Measurements from ENCODE around the gene ANXA10. TPM values are rescaled to one million over a fixed set of nuclear protein-coding genes. Genes with fewer than 3 reads are reported as not detected.
"Not testable (repeated sequence)": the region's sequence is repeated elsewhere in the genome, so short reads cannot be mapped to it uniquely, and the experiment has no call there.

The ANXA10 gene
- total RNA-seq, 2 experiments from 2014 or later = not detected

GRCh38 chr4:168096407-168096784, 4.1 kb downstream of the ANXA10 start:
- Mint-ChIP-seq H3K4me3 (no peak overlapping the region), H3K27ac (no peak overlapping the region), H3K4me1 (no peaks in the 10 kb centered on the region), H3K9me3 (no peaks in the 10 kb centered on the region), H3K36me3 (ENCODE audit: low read depth) (no peaks in the 10 kb centered on the region), H3K27me3 (no peaks in the 10 kb centered on the region)
- DNase-seq = no peak
- POLR2A ChIA-PET = no interaction called here
- CTCF ChIA-PET = no interaction called here

GRCh38 chr4:168097161-168097560, 4.8 kb downstream of the ANXA10 start:
- no peak for DNase-seq
- Mint-ChIP-seq H3K4me1 (no peaks in the 10 kb centered on the region), H3K9me3 (no peaks in the 10 kb centered on the region), H3K4me3 (no peak overlapping the region), H3K27ac (no peak overlapping the region), H3K36me3 (ENCODE audit: low read depth) (no peaks in the 10 kb centered on the region), H3K27me3 (no peaks in the 10 kb centered on the region)
- CTCF ChIA-PET = no interaction called here
- POLR2A ChIA-PET = no interaction called here

GRCh38 chr4:168098248-168098717, 5.9 kb downstream of the ANXA10 start:
- Mint-ChIP-seq H3K4me3 (no peak overlapping the region), H3K4me1 (no peaks in the 10 kb centered on the region), H3K9me3 (no peaks in the 10 kb centered on the region), H3K27ac (no peak overlapping the region), H3K36me3 (ENCODE audit: low read depth) (no peaks in the 10 kb centered on the region), H3K27me3 (no peaks in the 10 kb centered on the region)
- CTCF ChIA-PET = no interaction called here
- no peak for DNase-seq
- POLR2A ChIA-PET = no interaction called here

GRCh38 chr4:168099195-168099594, 6.9 kb downstream of the ANXA10 start:
- H3K4me3 Mint-ChIP-seq = no peak overlapping the region
- no peak overlapping the region for H3K27ac Mint-ChIP-seq

GRCh38 chr4:168101026-168101425, 8.7 kb downstream of the ANXA10 start:
- H3K4me3 Mint-ChIP-seq = no peak overlapping the region
- POLR2A ChIA-PET = no interaction called here

More at GRCh38 chr4:168099195-168099594, 6.9 kb downstream of the ANXA10 start:
- no peak for DNase-seq
- Mint-ChIP-seq H3K4me1 (no peaks in the 10 kb centered on the region), H3K9me3 (no peaks in the 10 kb centered on the region), H3K27me3 (no peaks in the 10 kb centered on the region), H3K36me3 (ENCODE audit: low read depth) (no peaks in the 10 kb centered on the region)
- CTCF ChIA-PET = no interaction called here
- POLR2A ChIA-PET = no interaction called here

GRCh38 chr4:168102403-168102802, 10.1 kb downstream of the ANXA10 start:
- no peaks in the 10 kb centered on the region for H3K9me3 Mint-ChIP-seq
- CTCF ChIA-PET = no interaction called here
- H3K4me1 Mint-ChIP-seq = no peaks in the 10 kb centered on the region
- H3K4me3 Mint-ChIP-seq = no peak overlapping the region
- no peak for DNase-seq
- no peak overlapping the region for H3K27ac Mint-ChIP-seq
- no peaks in the 10 kb centered on the region for H3K36me3 Mint-ChIP-seq (ENCODE audit: low read depth)
- POLR2A ChIA-PET = no interaction called here
- H3K27me3 Mint-ChIP-seq = peaks cover under 1% of the 10 kb centered on the region

More at GRCh38 chr4:168101026-168101425, 8.7 kb downstream of the ANXA10 start:
- CTCF ChIA-PET = no interaction called here
- no peak for DNase-seq
- Mint-ChIP-seq H3K36me3 (ENCODE audit: low read depth) (no peaks in the 10 kb centered on the region), H3K4me1 (no peaks in the 10 kb centered on the region), H3K9me3 (no peaks in the 10 kb centered on the region), H3K27ac (no peak overlapping the region), H3K27me3 (no peaks in the 10 kb centered on the region)

- Mint-ChIP-seq H3K27ac (no peak overlapping the region), H3K36me3 (ENCODE audit: low read depth) (no peaks in the 10 kb centered on the region), H3K4me3 (no peak overlapping the region), H3K27me3 (peaks cover 2% of the 10 kb centered on the region), H3K4me1 (no peaks in the 10 kb centered on the region), H3K9me3 (no peaks in the 10 kb centered on the region)
- POLR2A ChIA-PET = no interaction called here
- no peak for DNase-seq
- CTCF ChIA-PET = no interaction called here
Measured at GRCh38 chr4:168109527-168109926, 17.2 kb downstream of the ANXA10 start.

- H3K4me1 Mint-ChIP-seq; H3K27ac Mint-ChIP-seq; H3K36me3 Mint-ChIP-seq (ENCODE audit: low read depth); H3K27me3 Mint-ChIP-seq; POLR2A ChIA-PET; CTCF ChIA-PET; H3K9me3 Mint-ChIP-seq; H3K4me3 Mint-ChIP-seq; DNase-seq: not testable (repeated sequence)
Measured at GRCh38 chr4:168113059-168113458, 20.7 kb downstream of the ANXA10 start.

GRCh38 chr4:168118116-168118655, 25.8 kb downstream of the ANXA10 start:
- Mint-ChIP-seq H3K27ac (no peak overlapping the region), H3K36me3 (ENCODE audit: low read depth) (no peaks in the 10 kb centered on the region), H3K9me3 (no peaks in the 10 kb centered on the region), H3K27me3 (no peaks in the 10 kb centered on the region), H3K4me1 (no peaks in the 10 kb centered on the region), H3K4me3 (no peak overlapping the region)
- ChIA-PET POLR2A (no interaction called here), CTCF (no interaction called here)
- DNase-seq = no peak

GRCh38 chr4:168119100-168119499, 26.8 kb downstream of the ANXA10 start:
- CTCF ChIA-PET = no interaction called here

GRCh38 chr4:168119890-168120289, 27.6 kb downstream of the ANXA10 start:
- CTCF ChIA-PET = no interaction called here
- no peaks in the 10 kb centered on the region for H3K9me3 Mint-ChIP-seq
- no peak overlapping the region for H3K4me3 Mint-ChIP-seq
- H3K4me1 Mint-ChIP-seq = no peaks in the 10 kb centered on the region
- no peak for DNase-seq
- H3K27me3 Mint-ChIP-seq = no peaks in the 10 kb centered on the region
- H3K36me3 Mint-ChIP-seq (ENCODE audit: low read depth) = no peaks in the 10 kb centered on the region
- H3K27ac Mint-ChIP-seq = no peak overlapping the region
- POLR2A ChIA-PET = no interaction called here

More at GRCh38 chr4:168119100-168119499, 26.8 kb downstream of the ANXA10 start:
- POLR2A ChIA-PET = no interaction called here
- H3K36me3 Mint-ChIP-seq (ENCODE audit: low read depth) = no peaks in the 10 kb centered on the region
- DNase-seq = no peak
- no peak overlapping the region for H3K27ac Mint-ChIP-seq
- H3K4me3 Mint-ChIP-seq = no peak overlapping the region
- no peaks in the 10 kb centered on the region for H3K9me3 Mint-ChIP-seq
- H3K27me3 Mint-ChIP-seq = no peaks in the 10 kb centered on the region
- no peaks in the 10 kb centered on the region for H3K4me1 Mint-ChIP-seq

- Mint-ChIP-seq H3K27me3 (no peaks in the 10 kb centered on the region), H3K9me3 (no peaks in the 10 kb centered on the region), H3K27ac (no peak overlapping the region), H3K4me3 (no peak overlapping the region), H3K4me1 (no peaks in the 10 kb centered on the region), H3K36me3 (ENCODE audit: low read depth) (no peaks in the 10 kb centered on the region)
- CTCF ChIA-PET = no interaction called here
- no peak for DNase-seq
- POLR2A ChIA-PET = no interaction called here
Measured at GRCh38 chr4:168120811-168121210, 28.5 kb downstream of the ANXA10 start.

GRCh38 chr4:168124008-168124641, 31.8 kb downstream of the ANXA10 start:
- Mint-ChIP-seq H3K4me3 (no peak overlapping the region), H3K27ac (no peak overlapping the region), H3K36me3 (ENCODE audit: low read depth) (no peaks in the 10 kb centered on the region), H3K9me3 (no peaks in the 10 kb centered on the region), H3K27me3 (peaks cover 5% of the 10 kb centered on the region), H3K4me1 (no peaks in the 10 kb centered on the region)
- CTCF ChIA-PET = no interaction called here
- POLR2A ChIA-PET = no interaction called here
- DNase-seq = no peak

GRCh38 chr4:168126952-168127351, 34.6 kb downstream of the ANXA10 start:
- Mint-ChIP-seq H3K36me3 (ENCODE audit: low read depth) (no peaks in the 10 kb centered on the region), H3K27me3 (peaks cover 5% of the 10 kb centered on the region), H3K4me1 (no peaks in the 10 kb centered on the region), H3K9me3 (no peaks in the 10 kb centered on the region), H3K4me3 (no peak overlapping the region), H3K27ac (no peak overlapping the region)
- ChIA-PET POLR2A (no interaction called here), CTCF (interaction anchor here (0.6 kb wide), 1 partner anchor 863 kb away, joined by 4 read pairs; no protein-coding TSS in a partner anchor)
- no peak for DNase-seq
